Psoas muscle (tissue), 8 donors: Measurements from ENCODE around the gene POMP. TPM values are rescaled to one million over a fixed set of nuclear protein-coding genes. Genes with fewer than 3 reads are reported as not detected.

Experiments
- ATAC-seq, 4 donors: fragments of 200-7000 bp; cut with Tn5 transposase; one replicate each; pipeline ENCODE4 v1.9.1; 2020; ENCODE audit warnings: moderate library complexity in 3 of 4, mild to moderate bottlenecking in 2 of 4
- DNase-seq, 2 donors: peaks; one replicate each; pipeline ENCODE4 v3.0.0-alpha.2; 2020
- H3K27ac ChIP-seq: fragments of 200-600 bp; one replicate; pipeline ENCODE4 v1.8.0; 2022
- H3K27me3 ChIP-seq, 3 donors: fragments of 200-600 bp in 1 of 3; one replicate each; pipeline versions ENCODE4 v1.6.1 to v1.8.0; 2013 to 2022; ENCODE audit warnings: low read length in 2 of 3, mild to moderate bottlenecking in 2 of 3, moderate library complexity in 1 of 3; ENCODE audit not compliant: insufficient read depth in 3 of 3
- H3K36me3 ChIP-seq, 2 donors: fragments of 200-600 bp in 1 of 2; one replicate each; pipeline versions ENCODE4 v1.6.1 to v1.8.0; 2013 to 2022; ENCODE audit warnings: low read depth in 1 of 2, mild to moderate bottlenecking in 1 of 2, moderate library complexity in 1 of 2; ENCODE audit not compliant: insufficient read depth in 1 of 2
- H3K4me1 ChIP-seq: fragments of 200-600 bp; one replicate; pipeline ENCODE4 v1.8.0; 2022
- H3K4me3 ChIP-seq: fragments of 200-600 bp; one replicate; pipeline ENCODE4 v1.8.0; 2022; ENCODE audit warnings: mild to moderate bottlenecking
- H3K9me3 ChIP-seq: fragments of 200-600 bp; one replicate; pipeline ENCODE4 v1.8.0; 2022
- CTCF ChIP-seq: fragments of 200-600 bp; IDR thresholded peaks from one replicate; pipeline ENCODE4 v1.8.0; 2022; ENCODE audit warnings: antibody characterized with exemption
- WGBS, 3 donors: extraction: QIAGEN DNeasy Blood & Tissue Kit; methylation state at CpG; one replicate each; pipeline versions ENCODE4 v1.1.6 to v1.1.7; 2013; 5-methylcytosine and 5-hydroxymethylcytosine counted together
- intact Hi-C, 2 donors: fragments of 100-400 bp; cut with DNase I; formaldehyde crosslinking; loops; one replicate each; pipeline versions ENCODE4 v1.11.0 to v1.14.2; 2022
- polyA plus RNA-seq, 3 donors: library from polyadenylated mRNA; stranded (reverse); fragments of 200-250 nt; gene quantifications; one replicate each; pipeline ENCODE4 v1.2.3, GENCODE V29; 2013
- total RNA-seq, 4 donors: library from RNA; stranded (reverse); fragmentation: NEBNext Ultra II Directional in 2 of 4; extraction: Animal tissue kit (Norgen Biotek cat#: 25700) in 2 of 4; gene quantifications; one replicate each; pipeline versions ENCODE4 v1.2.1 to v1.2.4, GENCODE V29; 2021 to 2023
- donor health status: healthy with polysubstance abuse.
- donor health status: DM: no; HTN: no; CAD: no; lungs with moderate emphysema.
- donor health status: Bipolar disorder and iron deficiency.
- donor health status: healthy.
- donor health status: DM: yes; HTN: yes; CAD: no.
- donor health status: DM: no; HTN: no; CAD: no.
- donor health status: DM: no; HTN: no; CAD: no.
- donor health status: DM: yes; HTN: yes; CAD: no.

The POMP gene
- total and polyA plus RNA-seq, 7 donors = 76.3 to 351 (median 128) TPM

- Histone ChIP-seq H3K9me3 (no peaks in the 10 kb centered on the region), H3K4me1 (peaks cover 16% of the 10 kb centered on the region), H3K27ac (no peak overlapping the region), H3K27me3 (no peaks in the 10 kb centered on the region), H3K36me3 (no peaks in the 10 kb centered on the region), H3K4me3 (no peak overlapping the region)
- intact Hi-C loops = no loop called here
- 53 to 54% (median 54%) methylated on average over 1 of the region's 1 CpG for WGBS, 3 donors
- DNase-seq (no peak), ATAC-seq (no peak)
- TF ChIP-seq CTCF = no peak
These were observed 5.8 kb upstream of the POMP start for GRCh38 chr13:28653111-28653510.

- WGBS, 3 donors = 88 to 100% (median 100%) methylated on average over 1 of the region's 1 CpG
- no peak for TF ChIP-seq CTCF
- peaks cover 16% of the 10 kb centered on the region for H3K4me1 ChIP-seq
- ATAC-seq (no peak), DNase-seq (no peak)
- H3K36me3 ChIP-seq = no peaks in the 10 kb centered on the region
- intact Hi-C loops = no loop called here
- H3K27me3 ChIP-seq = no peaks in the 10 kb centered on the region
- H3K9me3 ChIP-seq = no peaks in the 10 kb centered on the region
- H3K4me3 ChIP-seq = no peak overlapping the region
- no peak overlapping the region for H3K27ac ChIP-seq
These were observed 4.7 kb upstream of the POMP start for GRCh38 chr13:28654276-28654675.

- TF ChIP-seq CTCF = no peak
- no peaks in the 10 kb centered on the region for H3K27me3 ChIP-seq
- intact Hi-C loops = loop anchor here in 1 of 2 donors (5.0 kb wide), 1 partner anchor 62 kb away; the partner anchor contains the start of gene SLC46A3
- H3K4me3 ChIP-seq = no peak overlapping the region
- no peaks in the 10 kb centered on the region for H3K9me3 ChIP-seq
- peaks cover 22% of the 10 kb centered on the region for H3K4me1 ChIP-seq
- no peak for DNase-seq
- no peak for ATAC-seq
- H3K27ac ChIP-seq = no peak overlapping the region
- peaks cover 0 to 2% of the 10 kb centered on the region in 2 donors for H3K36me3 ChIP-seq
- 65 to 87% (median 80%) methylated on average over 3 of the region's 3 CpGs for WGBS, 3 donors
These were observed 3.4 kb upstream of the POMP start for GRCh38 chr13:28655561-28655960.

- Histone ChIP-seq H3K27me3 (no peaks in the 10 kb centered on the region), H3K9me3 (no peaks in the 10 kb centered on the region), H3K4me1 (peaks cover 37% of the 10 kb centered on the region), H3K27ac (peak overlapping the region; percentile 95), H3K36me3 (peaks cover 6 to 17% of the 10 kb centered on the region in 2 donors), H3K4me3 (peak overlapping the region; percentile 92)
- ATAC-seq = peak in 1 of 4 donors; percentile 14
- no peak for DNase-seq
- 20 to 26% (median 24%) methylated on average over 12 of the region's 12 CpGs for WGBS, 3 donors
- TF ChIP-seq CTCF = no peak
- intact Hi-C loops = loop anchor here (2.0 to 5.0 kb wide), 2 partner anchors 59 to 61 kb away; partner anchors contain the start of gene SLC46A3 (in 2 of the 2)
These were observed 969 bp upstream of the POMP start for GRCh38 chr13:28657784-28658538.

- DNase-seq (no peak), ATAC-seq (peak in 3 of 4 donors; percentile 26 to 42 (median 36))
- Histone ChIP-seq H3K36me3 (peaks cover 6 to 22% of the 10 kb centered on the region in 2 donors), H3K4me1 (peaks cover 37% of the 10 kb centered on the region), H3K27me3 (no peaks in the 10 kb centered on the region), H3K4me3 (peak overlapping the region; percentile 92), H3K9me3 (no peaks in the 10 kb centered on the region), H3K27ac (peak overlapping the region; percentile 95)
- intact Hi-C loops = loop anchor here (2.0 to 5.0 kb wide), 2 partner anchors 59 to 60 kb away; partner anchors contain the start of gene SLC46A3 (in 2 of the 2)
- WGBS, 3 donors = 0 to 1% (median 0%) methylated on average over 8 of the region's 8 CpGs
- TF ChIP-seq CTCF = no peak
These were observed 463 bp upstream of the POMP start for GRCh38 chr13:28658539-28658795.
